ENCODE data around the gene TAMALIN.
"Not testable (repeated sequence)": the region's sequence is repeated elsewhere in the genome, so short reads cannot be mapped to it uniquely, and the experiment has no call there.

The TAMALIN gene

DNA sequence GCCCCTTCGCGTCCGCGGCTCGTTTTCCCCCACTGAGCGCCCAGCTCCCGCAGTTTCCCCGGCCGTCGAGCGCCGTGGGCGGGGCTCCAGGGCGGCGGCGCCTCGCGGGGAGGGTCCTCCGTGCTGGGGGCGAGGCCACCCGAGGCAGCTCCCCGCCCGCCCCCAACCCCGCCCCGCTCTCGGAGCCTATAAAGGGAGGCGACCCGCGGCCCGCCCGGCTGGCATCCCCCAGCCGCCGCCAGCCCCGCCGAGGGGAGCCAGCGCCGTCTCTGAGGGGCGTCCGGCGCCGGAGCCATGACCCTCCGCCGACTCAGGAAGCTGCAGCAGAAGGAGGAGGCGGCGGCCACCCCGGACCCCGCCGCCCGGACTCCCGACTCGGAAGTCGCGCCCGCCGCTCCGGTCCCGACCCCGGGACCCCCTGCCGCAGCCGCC, at the start of gene TAMALIN:
TSS of gene TAMALIN (plus strand) at position 221 of the 432 bp plus-strand sequence. CDS start at position 295, 74 bp downstream.
- no peak for FAIRE-seq

DNA sequence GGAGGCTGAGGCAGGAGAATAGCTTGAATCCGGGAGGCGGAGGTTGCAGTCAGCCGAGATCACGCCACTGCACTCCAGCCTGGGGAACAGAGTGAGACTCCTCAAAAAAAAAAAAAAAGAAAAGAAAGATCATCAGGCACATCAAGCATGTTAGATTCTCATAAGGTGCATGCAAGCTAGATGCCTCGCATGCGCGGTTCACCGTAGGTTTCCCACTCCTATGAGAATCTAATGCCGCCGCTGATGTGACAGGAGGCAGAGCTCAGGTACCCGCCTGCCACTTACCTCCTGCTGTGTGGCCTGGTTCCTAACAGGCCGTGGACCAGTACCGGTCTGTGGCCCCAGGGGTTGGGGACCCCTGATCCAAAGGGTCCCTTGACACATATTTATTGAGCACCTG, 48.2 kb upstream of the TAMALIN start:
- FAIRE-seq = no peak

DNA sequence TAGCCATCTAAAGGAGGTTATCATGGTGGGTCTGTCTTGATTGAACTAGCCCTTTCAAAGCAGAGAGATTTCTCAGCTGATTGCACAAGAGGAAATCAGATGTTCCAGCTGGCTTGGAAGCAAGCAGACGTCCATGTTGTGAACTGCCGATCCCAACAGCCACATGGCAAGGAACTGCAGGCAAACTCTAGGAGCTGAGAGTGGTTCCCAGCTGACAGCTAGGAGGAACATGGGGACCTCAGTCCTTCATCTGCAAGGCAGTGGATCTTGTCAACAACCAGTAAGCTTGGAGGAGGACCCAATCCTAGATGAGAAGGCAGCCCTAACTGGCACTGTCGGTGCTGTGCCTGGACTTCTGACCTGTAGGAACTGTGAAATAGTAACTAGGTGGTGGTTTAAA, 47.5 kb upstream of the TAMALIN start:
- FAIRE-seq = no peak

DNA sequence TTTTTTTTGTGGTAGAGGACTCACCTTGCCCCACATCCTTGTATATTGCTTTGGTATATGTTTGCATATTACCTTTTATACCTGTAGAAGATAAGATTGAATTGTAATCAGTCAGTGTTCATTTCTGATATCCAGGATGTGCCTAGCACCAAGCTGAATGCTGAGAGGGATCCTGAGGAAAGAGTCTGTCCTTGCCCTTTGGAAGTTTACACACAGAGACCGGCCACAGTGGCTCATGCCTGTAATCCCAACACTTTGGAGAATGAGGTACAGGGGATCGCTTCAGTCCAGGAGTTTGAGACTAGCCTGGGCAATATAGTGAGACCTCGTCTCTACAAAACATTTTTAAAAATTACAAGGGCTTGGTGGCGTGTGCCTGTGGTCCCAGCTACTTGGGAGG, 46.8 kb upstream of the TAMALIN start:
- no peak for FAIRE-seq

DNA sequence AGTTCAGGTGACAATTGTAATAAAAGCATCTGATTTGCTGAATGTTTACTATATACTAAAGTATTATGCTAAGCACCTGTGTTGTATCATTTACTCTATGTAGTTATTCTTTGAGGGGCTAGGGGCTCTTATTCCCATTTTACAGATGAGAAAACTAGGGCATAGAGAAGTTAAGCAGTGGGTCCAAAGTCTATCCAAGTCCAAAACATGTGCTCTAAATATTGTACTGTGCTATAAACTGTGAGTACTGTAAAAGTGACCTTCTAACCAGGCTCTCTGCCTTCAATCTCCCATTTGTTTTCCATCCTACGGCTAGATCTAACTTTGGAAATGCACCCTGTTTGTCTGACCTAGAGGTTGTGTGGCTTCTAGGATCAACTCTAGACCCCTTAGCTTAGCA, 46.3 kb upstream of the TAMALIN start:
- FAIRE-seq = no peak

DNA sequence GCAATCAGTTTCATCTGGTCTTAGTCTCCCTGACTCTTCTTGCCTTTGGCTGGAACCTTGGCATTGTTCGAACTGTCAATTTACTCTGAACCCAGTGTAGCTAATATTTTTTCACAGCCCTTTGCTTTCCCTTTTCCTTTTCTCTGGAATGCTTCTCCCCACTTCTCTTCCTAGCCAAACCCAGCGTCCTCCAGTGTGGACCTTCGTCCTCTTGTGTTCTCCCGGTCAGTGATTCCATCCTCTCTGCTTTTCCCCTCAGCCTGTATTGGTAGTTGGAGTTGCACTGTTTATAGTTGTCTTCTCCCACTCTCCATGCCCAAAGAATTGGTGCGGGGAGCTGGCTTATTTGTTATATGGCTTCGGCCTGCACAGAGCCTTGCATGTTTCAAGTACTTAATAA, 45.9 kb upstream of the TAMALIN start:
- FAIRE-seq = no peak

DNA sequence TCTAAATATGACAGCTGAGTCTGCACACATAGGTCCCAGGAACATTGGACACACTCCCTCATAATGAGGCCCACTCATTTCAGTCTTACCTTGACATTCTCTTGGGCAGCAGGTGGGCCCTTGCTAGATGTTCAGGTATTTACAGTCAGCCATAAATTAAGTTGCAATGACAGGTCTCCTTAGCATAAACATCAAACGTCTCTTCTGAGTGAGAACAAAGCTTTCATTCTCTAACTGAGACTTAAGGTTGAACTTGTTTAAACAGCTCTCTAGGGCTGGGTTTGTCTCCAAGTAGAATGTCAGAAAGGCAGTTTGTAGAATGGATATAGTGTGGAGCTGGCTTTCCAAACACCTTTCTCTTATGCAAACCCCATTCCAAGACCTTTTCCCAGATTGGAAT, 44.9 kb upstream of the TAMALIN start:
- no peak for FAIRE-seq

DNA sequence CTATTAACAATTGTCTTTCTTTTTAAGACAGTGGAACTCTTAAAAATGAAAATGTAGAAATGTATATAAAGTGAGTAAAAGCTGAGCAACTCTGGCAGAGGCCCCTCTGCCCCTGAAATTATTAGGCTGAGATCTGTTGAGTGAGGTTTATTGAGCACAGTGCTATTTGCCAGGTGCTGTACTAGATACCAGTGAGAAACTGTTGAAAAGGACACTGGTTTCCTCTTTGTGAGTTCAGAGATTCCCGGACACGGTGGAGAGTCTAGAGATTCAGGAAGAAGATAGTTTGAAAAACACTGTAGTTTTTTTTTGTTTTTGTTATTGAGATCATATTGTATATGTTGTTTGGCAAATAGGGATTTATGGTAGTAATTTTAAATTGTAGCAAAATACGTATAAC, 44.0 kb upstream of the TAMALIN start:
- no peak for FAIRE-seq

DNA sequence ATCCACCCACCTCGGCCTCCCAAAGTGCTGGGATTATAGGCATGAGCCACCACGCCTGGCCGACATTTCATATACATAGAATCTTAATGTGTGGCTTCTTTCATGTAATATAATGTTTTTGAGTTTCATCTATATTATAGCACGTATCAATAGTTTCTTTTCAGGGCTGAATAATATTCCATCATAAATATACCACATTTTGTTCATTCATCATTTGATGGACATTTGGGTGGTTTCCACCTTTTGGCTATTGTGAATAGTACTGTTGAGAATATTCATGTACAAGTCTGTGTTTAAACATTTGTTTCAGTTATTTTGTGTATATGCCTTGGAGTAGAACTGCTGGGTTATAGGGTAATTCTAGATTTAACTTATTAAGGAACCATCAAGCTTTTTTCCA, 43.3 kb upstream of the TAMALIN start:
- no peak for FAIRE-seq

DNA sequence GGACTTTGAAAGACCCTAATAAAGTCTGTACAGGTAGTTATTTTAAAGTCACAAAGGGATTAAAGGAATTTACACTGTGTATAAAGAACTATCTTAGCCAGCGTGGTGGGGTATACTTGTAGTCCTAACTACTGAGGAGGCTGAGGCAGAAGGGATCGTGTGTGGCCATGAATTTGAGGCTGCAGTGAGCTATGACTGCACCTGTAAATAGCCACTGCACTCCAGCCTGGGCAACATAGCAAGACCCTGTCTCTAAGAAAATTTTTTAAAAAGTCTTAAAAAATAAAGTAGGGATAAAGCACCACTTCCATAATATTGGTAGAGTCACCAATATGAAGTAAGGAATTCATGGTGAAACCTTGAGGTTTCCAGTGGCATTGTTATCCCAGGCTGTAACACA, 37.1 kb upstream of the TAMALIN start:
- no peak for FAIRE-seq

DNA sequence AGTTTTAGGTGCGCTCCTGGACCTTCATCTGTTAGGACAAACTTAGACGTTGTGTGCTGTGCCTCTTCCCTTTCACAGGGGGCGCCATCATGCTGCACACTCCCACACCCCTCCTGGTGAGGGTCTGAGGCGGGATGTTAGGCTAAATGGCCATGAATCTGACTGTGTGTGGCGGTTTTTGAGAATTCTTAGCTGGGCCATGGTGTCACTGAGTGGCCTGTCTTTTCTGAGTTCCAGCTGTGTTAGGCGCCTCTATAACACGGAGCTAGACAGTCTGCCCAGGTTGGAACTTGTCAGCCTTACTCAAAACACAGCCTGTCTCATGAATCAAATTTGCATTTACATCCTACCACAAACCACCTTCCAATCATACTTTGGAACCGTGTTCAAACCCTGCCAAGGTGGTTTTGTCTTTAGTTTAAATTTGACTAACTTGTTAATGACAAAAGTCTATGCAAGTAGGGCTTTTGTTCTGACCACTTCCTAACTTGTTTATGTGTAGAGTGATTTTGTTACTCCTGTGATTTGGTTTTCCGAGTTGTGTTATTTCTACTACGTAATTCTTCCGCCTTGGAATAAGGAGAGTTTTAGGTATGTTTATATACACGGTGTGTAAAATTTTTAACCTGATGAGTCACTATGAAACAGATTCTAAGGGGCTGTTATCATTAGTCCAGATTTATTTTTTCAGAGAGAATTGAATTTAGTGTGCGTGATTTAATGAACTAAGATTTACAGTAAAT, 35.7 kb upstream of the TAMALIN start:
- FAIRE-seq = no peak

DNA sequence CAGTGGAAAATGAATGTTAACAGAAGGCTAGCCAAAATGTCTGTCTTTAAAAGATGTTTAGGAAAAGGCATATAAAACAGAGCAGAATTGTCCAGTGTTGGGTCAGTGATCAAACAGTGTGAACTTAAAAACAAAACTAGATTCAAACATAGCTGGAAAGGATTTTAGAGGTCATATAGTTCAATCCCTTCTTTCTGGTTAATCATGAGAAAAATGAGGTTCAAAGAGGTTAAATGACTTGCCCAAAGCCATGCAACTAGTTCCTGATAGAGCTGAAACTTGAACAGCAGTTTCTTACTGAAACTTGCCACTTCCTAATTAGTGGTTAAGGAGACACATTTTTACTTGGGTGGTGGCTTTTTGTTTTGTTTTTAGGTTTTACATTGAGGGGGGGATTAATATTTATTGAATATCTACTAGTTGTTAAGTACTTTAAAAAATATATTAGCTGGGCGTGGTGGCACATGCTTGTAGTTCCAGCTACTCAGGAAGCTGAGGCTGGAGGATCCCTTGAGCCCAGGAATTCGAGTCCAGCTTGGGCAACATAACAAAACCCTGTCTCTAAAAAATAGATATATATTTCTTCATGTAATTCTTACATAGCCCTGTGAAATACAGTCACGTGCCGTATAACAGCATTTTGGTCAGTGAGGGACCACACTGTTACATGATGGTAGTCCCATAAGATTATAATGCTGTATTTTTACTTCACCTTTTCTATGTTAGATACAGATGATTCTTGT, 34.9 kb upstream of the TAMALIN start:
- FAIRE-seq = no peak

DNA sequence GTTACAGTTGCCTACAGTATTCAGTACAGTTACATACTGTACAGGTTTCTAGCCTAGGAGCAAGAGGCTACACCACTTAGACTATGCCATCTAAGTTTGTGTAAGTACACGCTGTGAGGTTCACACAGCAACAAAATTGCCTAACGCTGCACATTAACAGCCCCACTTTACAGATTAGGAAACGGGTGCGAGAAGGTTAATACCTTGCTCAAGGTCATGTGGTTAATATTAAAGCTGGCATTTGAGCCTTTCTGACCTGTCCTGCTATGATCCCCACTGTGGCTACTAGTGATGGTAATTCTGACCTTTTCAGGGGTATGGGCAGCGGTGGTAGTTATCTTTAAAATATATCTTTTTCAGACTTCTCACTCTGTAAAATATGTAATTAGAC, 34.3 kb upstream of the TAMALIN start:
- no peak for FAIRE-seq

DNA sequence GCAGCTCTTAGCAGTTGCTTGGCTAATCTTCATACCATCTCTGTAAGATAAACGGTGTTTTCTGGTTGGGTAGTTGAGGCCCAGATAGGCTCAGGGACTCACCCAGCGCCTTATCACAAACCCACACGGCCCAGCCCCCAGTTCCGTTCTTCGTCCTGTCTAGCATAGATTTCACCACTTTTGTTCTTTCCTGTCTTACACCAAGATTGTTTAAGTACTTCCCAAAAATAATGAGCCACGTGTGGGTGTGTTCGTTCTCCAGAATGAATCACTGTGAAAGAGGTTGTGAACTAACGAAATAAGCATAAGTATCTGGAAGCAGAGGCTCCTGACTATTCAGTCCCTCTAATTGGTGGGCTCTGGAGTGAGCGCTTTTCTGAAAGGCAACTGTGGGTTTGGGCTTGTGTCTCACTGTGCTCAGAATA, 33.9 kb upstream of the TAMALIN start:
- no peak for FAIRE-seq

DNA sequence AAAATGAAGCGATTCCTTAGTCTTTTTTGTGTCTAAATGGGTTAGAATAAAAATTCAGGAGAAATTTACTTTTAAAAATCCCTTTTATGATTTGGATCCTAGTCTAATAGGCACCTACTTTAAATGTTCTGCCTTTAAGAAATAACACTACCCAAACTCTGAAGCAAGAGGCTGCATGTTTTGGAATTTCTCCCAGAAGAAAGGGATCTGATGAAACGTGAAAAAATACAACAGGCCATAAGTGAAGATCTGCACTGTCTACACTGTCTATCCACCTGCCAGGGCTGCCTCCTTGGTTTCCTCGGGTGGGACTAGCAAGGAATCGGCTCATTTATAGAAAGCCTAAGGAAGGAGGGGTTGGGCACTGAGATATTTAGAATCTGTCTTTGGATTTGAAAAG, 33.2 kb upstream of the TAMALIN start:
- FAIRE-seq = no peak

DNA sequence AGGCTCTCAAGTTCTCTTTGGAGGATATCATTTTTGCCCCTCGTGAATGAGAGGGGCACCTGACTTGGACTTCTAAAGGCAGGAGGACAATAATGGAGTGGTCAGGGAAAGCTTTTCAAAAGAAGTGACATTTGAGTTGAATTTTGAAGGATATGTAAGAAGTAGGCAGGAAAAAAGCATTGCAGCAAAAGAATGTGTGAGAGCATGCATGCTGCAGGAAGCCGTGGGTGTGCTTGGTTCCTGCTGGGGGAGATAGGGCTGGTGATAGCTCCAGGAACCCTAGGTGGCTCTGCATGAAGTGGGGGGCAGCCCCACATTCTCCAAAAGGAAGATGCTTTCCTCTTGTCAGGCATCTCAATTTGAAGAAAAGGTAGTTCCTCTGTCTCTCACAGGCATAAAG, 32.1 kb upstream of the TAMALIN start:
- FAIRE-seq = no peak

DNA sequence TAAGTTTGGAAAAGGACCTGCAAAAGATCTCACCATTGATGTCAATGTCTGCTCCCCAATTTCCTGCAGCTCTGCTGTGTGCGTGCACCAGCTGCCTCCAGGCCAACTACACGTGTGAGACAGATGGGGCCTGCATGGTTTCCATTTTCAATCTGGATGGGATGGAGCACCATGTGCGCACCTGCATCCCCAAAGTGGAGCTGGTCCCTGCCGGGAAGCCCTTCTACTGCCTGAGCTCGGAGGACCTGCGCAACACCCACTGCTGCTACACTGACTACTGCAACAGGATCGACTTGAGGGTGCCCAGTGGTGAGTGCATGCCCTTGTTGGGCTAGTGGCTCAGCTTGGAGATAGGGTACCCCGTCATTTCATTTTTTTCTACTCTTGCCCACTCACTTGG, 31.6 kb upstream of the TAMALIN start:
- FAIRE-seq = no peak

DNA sequence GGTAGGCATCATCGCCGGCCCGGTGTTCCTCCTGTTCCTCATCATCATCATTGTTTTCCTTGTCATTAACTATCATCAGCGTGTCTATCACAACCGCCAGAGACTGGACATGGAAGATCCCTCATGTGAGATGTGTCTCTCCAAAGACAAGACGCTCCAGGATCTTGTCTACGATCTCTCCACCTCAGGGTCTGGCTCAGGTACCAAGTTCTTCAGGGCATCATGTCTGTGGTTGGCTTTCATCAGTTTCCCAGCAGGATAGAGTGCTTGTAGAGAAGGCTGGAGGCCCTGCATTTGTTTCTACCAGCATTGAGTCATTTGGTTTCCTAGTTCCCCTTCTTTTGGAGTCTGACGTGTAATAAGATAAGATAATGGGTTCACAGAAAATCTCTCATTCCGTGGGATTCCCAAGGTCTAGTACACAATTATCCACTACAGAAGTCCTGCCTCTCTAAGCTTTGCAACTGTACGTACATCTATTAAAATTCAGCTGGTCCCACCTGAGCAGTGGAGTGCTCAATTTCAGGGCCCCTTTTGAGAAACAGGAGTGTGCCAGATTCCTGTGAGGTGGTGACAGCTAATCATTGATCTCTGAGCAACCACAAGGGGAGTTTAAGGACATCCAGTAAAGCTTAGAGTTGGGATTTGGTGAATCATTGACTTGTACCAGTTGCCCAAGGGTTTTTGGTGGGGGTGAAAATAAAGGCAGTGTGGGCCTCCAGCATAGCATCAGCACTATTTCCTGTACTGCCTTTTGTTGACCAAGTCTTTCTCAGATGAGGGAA, 30.2 kb upstream of the TAMALIN start:
- no peak for FAIRE-seq

DNA sequence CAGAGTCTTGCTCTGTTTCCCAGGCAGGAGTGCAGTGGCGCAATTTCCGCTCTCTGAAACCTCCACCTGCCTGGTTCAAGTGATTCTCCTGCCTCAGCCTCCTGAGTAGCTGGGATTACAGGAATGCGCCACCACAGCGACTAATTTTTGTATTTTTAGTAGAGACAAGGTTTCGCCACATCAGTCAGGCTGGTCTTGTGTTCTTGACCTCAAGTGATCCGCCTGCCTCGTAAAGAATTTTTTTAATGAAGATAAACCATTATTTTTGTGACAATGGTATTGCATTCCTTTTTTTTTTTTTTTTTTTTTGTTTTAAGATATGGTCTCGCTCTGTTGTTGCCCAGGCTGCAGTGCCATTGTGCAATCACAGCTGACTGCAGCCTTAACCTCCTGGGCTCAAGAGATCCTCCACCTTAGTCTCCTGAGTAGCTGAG, 29.4 kb upstream of the TAMALIN start:
- no peak for FAIRE-seq

DNA sequence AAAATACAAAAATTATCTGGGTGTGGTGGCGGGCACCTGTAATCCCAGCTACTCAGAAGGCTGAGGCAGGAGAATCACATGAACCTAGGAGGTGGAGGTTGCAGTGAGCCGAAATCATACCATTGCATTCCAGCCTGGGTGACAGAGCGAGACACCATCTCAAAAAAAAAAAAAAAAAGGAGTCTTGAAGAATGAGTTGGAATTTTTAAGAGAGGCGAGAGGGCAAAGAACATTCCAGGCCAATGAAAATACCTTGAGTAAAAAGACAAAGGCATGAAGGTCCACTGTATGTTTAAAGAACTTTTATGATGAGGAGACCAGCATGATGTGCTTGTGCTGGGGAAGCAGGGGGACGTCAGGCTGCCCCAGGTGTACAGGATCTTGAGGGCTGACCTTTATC, 27.4 kb upstream of the TAMALIN start:
- not testable (repeated sequence) for FAIRE-seq

DNA sequence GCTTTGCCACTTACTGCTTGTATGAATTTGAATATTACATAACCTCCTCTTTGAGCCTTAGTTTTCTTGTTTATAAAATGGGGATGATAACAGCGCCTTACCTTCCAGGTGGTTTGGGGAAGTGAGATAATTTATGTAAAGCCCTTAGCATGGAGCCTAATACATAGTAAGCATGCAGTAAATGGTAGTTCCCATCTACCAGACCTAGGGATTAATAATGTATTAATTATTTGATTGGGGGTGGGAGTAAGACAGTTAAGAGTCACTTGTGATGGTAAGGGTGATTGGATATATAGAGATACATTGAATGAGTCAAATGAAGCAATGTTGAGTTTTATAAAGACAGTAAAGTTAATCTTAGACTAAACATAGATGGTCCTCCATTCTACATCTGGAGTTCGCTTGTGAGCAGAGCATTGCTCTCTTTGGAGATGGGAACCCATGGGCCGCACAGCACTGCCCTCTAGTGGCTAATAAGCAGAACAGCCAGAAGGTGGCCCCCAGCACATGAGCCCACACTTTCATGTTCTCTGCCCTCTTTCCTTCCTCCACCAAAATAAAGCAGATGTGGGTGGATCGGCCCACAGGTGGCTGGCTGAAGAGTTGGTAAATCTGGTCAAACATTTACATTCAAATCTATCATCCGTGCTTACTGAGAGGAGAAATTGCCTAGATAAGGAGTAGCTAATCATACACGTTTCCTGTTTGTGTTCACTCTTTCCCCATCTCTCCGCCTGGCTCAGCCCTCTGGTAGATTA, 26.5 kb upstream of the TAMALIN start:
- FAIRE-seq = peak; percentile 63

DNA sequence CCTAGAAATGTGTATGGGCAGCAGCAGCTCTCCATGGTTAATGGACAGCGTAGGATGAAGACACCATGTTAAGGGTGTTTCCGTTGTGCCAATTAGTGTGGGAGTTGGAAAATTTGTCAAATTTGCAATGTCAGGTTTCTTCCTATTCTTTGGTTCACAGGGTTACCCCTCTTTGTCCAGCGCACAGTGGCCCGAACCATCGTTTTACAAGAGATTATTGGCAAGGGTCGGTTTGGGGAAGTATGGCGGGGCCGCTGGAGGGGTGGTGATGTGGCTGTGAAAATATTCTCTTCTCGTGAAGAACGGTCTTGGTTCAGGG, 26.0 kb upstream of the TAMALIN start:
- FAIRE-seq = no peak

DNA sequence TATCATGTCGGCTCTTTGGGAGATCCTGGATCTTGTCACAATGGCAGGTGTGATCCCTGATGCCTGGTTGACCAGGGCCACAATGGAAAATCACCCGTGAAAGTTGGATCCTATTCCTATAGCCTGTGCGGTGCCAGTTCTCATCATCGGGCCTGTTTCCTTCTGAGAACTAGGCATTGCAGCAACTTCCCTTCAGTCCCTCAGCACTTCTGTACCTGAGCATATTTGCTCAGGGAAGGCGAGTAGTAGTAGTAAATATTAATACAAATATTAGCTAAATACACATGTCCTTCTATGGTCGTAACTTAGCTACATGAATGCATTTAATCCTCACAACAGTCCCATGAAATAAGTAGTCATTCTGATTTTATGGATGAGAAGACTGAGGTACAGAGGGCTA, 22.1 kb upstream of the TAMALIN start:
- no peak for FAIRE-seq
